Lung microvascular endothelial cell (primary cell): ENCODE results near the gene RPE. TPM values are rescaled to one million over a fixed set of nuclear protein-coding genes. Genes with fewer than 3 reads are reported as not detected.

Experiments used
- total RNA-seq: library from RNA; depleted of rRNA; stranded (reverse); fragments of >200 nt; gene quantifications from 2 replicates; pipeline ENCODE4 v1.2.1, GENCODE V29; 2014

The RPE gene
- total RNA-seq, 1 donor from 2014 or later = 73.4 TPM

Other genes starting within 250 kb of the RPE start
- gene UNC80, start 230.8 kb upstream of the RPE start, total RNA-seq = 0.20 and 0.65 TPM in 2 replicates
- 9.8 and 28.8 TPM in 2 replicates for gene KANSL1L, start 168.8 kb downstream of the RPE start, total RNA-seq
- not detected in 2 replicates for gene ACADL, start 222.8 kb downstream of the RPE start, total RNA-seq